A549 treated with CpdA at 1 μM for 4 hours (cell line): Measurements from ENCODE around the gene SRSF2. TPM values are rescaled to one million over a fixed set of nuclear protein-coding genes. Genes with fewer than 3 reads are reported as not detected.

ENCODE experiments used
- total RNA-seq: library from RNA; stranded (reverse); fragments of 200-300 nt; extraction: Qiagen RNA extraction; gene quantifications from 5 replicates; pipeline ENCODE4 v1.2.3, GENCODE V29; 2022; ENCODE audit warnings: low read depth

Gene SRSF2
- 379 to 470 TPM (median 431 TPM) in 5 replicates for total RNA-seq

GRCh38 chr17:76737082-76737675 is at the start of gene SRSF2:
SRSF2 (minus strand) TSS chr17:76737331; CDS start chr17:76737160, 171 bp downstream.

GRCh38 chr17:76737676-76738467 is 741 bp upstream of the SRSF2 start, which contains the start of gene MFSD11:
MFSD11 (plus strand) TSS chr17:76738119; CDS start chr17:76738353, 234 bp downstream.

GRCh38 chr17:76726776-76727718 is 10.1 kb downstream of the SRSF2 start, which contains the start of gene METTL23:
METTL23 (plus strand) TSS chr17:76726839; CDS start chr17:76729711, 2,872 bp downstream.

GRCh38 chr17:76726231-76726775 is 10.8 kb downstream of the SRSF2 start, which contains the start of gene JMJD6:
JMJD6 (minus strand) TSS chr17:76726606; CDS start chr17:76726475, 131 bp downstream.

GRCh38 chr17:76710863-76711611 is 26.1 kb downstream of the SRSF2 start, which contains the start of gene MXRA7:
MXRA7 (minus strand) TSS chr17:76710965; CDS start chr17:76710946, 19 bp downstream.

Other genes starting within 250 kb of the SRSF2 start
- 56.3 to 75.4 TPM (median 63.3 TPM) in 5 replicates for gene RHBDF2, start 235.9 kb downstream of the SRSF2 start, total RNA-seq
- gene CYGB, start 199.6 kb downstream of the SRSF2 start, total RNA-seq = 1.1 to 1.9 TPM (median 1.2 TPM) in 5 replicates
- 0.02 TPM in 1 of 5 replicates, not detected in the others for gene PRCD, start 197.3 kb downstream of the SRSF2 start, total RNA-seq
- 0.22 to 0.61 TPM (median 0.47 TPM) in 5 replicates for gene ST6GALNAC2, start 151.5 kb downstream of the SRSF2 start, total RNA-seq
- gene ST6GALNAC1, start 93.6 kb downstream of the SRSF2 start, total RNA-seq = 0.30 to 0.31 TPM in 2 of 5 replicates, not detected in the others
- 58.7 to 65.6 TPM (median 62.3 TPM) in 5 replicates for gene MXRA7, start 26.4 kb downstream of the SRSF2 start, total RNA-seq
- 72.1 to 89.0 TPM (median 83.0 TPM) in 5 replicates for gene JMJD6, start 10.7 kb downstream of the SRSF2 start, total RNA-seq
- 59.0 to 66.9 TPM (median 61.5 TPM) in 5 replicates for gene METTL23, start 10.5 kb downstream of the SRSF2 start, total RNA-seq
- gene MFSD11, start 788 bp upstream of the SRSF2 start, total RNA-seq = 20.5 to 23.6 TPM (median 22.5 TPM) in 5 replicates
- 17.4 to 24.1 TPM (median 23.1 TPM) in 5 replicates for gene MGAT5B, start 131.1 kb upstream of the SRSF2 start, total RNA-seq